ENCODE measurements around the gene CKM.

The CKM gene

GRCh38 chr19:45322744-45323281 is at the start of gene CKM:
CKM (minus strand) TSS chr19:45322875; CDS start chr19:45319713, 3,162 bp downstream.
- DNase-seq = no peak

GRCh38 chr19:45370410-45371204 is 47.9 kb upstream of the CKM start, which contains the start of gene ERCC2:
ERCC2 (minus strand) TSS chr19:45370573; CDS start chr19:45370540, 33 bp downstream.
- peak; percentile 99 for DNase-seq

DNA sequence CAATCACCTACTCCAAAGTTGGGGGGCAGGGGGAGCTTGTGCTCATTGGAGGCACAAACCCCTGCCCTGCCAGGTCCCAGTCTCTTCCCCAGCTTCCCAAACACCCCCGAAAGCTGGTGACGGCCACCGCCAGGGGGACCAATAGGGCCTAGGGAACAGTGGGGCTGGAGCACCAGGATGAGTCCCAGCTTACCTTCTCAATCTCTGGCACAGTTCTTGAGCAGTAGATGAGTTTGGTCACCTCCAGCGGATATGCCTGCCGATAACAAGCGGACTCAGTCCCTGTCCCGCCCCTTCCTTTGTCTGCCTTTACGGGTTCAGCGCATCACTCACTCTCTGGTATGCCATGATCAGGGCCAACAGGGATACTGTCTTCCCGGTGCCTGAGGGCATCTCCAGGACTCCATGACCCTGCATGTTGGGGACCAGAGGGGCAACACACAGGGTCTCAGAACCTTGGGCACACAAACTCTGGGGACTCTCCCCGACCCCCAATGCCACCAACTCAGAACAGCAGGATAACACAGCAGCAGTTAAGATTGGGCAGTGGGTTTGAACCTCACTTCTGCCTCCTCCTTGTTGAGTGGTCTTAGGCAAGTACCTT is 46.2 kb upstream of the CKM start:
- DNase-seq = no peak

DNA sequence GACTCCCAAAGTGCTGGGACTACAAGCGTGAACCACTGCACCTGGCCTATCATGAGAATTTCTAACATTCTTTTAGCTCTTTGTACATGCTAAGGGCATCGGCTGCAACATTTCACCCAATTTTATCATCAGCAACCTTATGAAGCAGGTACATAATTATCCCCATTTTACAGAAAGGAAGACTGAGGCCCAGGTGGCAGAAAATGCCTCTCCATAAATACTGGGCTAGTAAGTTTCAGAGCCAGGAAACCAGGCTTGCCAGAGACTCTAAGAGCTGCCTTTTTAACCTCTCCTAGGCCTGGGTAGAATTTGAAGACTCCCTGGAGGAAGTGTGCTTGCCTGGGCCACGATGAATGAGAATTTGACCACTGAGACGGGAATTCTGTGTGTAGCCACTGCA is 45.5 kb upstream of the CKM start:
- no peak for DNase-seq

GRCh38 chr19:45364696-45365095 is 42.0 kb upstream of the CKM start:
- DNase-seq = no peak

DNA sequence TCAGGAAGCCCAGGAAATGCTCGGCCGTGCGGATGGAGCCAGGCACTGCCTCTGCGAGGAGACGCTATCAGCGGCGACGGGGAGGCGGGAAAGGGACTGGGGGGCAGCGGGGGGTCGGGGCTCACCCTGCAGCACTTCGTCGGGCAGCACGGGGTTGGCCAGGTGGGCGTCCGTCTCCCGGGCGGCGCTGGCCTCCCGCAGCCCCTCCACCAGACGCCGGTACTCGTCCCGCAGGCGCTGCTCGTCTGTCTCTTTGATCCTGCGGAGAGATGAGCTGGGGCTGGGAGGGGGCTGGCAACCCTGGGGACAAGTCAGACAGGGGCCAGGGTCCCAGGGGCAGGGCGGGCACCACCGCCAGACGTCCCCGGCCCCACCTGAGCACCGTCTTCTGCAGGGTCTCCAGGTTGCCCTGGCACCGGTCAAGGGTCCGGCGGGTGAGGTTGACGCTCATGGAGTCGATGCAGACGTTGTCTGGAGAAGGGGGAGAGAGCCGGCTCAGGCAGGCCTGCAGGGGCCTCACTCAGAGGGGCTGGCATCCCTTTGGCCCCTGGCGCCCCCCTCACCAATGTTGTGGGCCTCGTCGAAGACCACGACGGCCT is 41.3 kb upstream of the CKM start:
- DNase-seq = no peak

DNA sequence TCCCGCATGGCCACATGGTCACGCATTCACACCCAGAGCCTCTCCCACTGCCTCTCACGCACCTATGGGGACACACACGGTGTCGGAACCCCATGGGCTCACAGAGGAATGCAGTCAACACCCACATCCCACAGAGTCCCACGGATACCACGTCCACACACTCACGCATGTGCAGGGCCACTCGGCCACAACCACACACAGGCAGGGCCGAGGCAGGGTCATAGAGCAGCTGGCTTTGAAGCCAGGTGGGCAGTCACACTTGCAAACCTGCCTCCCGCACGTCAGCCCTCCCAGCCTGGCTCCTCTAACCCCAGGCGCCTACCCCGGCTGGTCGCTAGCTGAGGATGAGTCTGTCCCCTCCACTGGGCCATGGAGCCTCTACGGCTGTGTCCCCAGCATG is 39.6 kb upstream of the CKM start:
- DNase-seq = no peak

DNA sequence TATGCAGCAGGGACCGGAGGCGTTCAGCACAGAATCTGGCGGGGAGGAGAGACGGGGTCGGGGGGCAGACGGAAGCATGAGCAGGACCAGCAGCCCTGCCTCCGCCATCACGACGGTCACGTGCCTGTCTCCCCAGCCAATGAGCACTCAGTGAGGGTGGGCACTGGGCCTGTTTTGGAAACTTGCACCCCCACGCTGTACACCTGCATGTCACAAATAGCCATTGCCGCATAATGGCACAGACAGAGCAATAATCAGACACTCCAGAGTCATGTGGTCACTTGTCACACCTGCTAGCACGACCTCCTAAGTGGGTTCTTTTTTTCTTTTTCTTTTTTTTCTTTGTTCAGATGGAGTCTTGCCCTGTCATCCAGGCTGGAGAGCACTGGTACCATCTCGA is 38.9 kb upstream of the CKM start:
- DNase-seq = no peak

- no peak for DNase-seq
Measured at GRCh38 chr19:45358213-45358792, 35.6 kb upstream of the CKM start.

DNA sequence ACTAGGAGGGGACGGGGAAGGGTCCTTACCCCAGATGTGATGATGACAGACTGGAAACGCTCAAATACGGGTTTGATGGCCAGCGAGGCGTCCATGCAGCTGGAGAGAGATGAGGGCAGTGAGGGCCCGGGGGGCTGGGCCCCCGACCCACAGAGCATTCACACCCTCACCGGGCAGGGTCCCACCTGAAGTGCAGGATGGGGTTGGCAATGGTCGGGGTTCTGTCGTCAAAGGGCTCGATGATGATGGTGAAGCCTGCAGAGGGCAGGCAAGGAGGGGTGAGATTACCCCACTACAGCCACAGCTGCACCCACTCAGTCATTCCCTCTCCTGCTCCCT is 34.7 kb upstream of the CKM start:
- no peak for DNase-seq

GRCh38 chr19:45356760-45357444 is 34.2 kb upstream of the CKM start:
- no peak for DNase-seq

- no peak for DNase-seq
Measured at GRCh38 chr19:45355910-45356309, 33.2 kb upstream of the CKM start.

DNA sequence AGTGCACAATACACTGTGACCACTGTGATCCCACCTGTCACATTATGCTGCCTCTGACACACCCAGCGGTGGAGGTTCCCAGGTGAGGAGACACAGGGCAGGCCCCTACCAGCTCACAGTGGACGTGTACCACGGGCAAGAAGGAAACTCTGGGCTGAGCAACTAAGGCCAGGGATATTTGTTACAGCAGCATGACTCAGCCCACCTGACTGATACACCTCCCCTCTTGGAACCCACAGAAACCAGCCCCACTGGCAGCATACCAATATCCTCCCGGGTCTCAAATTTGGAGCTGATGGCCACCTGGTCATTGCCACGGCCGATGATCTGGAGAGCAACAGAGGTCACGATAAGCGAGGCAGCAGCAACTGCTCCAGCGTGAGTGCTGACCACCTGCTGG is 32.7 kb upstream of the CKM start:
- DNase-seq = no peak

DNA sequence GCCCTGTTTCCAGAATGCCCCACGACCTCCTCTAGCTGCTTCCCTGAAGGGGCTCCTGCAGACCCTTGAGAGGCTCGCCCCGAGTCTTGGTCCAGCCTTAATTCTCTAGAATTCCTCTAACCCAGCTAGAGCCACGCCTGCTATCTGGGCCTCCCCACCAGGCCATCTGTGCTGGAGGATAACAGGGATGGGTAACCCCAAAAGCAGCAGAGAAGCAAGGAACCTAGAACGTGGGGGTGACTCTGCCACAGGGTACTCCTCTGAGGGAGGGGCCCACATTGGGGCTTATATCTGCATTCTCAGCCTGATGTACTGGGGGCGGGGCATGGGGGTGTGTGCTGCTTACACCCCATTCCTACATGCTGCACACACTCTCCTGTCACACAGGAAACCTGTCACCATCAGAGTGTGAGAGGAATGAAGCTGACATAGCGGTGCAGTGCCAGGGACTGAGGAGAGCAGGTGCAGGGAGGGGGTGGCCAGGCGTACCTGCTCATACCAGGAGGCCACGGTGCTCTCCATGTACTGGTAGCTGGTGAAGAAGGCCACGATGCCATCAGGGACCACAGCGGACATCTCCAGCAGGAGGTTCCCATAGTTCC is 31.7 kb upstream of the CKM start:
- no peak for DNase-seq

- no peak for DNase-seq
Measured at GRCh38 chr19:45352914-45353796, 30.5 kb upstream of the CKM start.

DNA sequence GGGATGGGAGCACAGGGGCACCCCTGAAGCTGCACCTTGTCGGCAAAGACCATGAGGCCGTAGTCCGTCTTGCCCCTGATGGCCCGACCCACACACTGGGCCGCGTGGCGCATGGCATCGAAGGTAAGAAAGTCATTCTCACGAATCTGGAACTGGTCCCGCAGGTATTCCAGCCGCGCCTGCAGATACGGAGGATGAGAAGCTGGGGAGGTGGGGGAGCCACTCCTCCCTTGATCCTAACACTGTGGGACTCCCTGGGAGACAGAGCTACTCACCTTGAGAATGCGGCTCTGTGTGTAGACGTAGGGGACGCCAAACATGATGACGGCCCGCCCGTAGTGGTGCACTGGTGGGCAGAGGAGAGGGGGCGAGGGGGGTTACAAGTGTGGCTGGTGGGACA is 29.8 kb upstream of the CKM start:
- DNase-seq = no peak

DNA sequence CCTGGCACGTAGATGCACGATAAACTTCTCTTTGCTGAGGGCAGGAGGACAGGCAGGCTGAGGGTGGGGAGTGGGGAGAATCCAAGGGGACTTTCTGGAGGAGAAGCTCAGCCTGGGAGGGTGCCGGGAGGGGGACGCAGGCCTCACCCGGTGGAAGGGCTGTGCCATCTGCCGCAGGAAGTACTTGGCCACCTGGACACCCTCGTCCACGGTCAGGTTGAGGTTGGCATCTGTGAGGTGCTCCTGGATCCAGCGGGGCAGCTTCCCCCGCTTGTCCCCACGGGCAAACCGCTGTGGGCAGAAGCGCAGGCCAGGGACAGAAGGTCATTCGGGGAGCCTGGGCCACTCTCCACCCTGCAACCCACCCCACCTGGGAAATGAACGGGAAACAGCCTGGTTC is 29.4 kb upstream of the CKM start:
- no peak for DNase-seq

GRCh38 chr19:45351401-45351952 is 28.8 kb upstream of the CKM start:
- DNase-seq = no peak

- DNase-seq = no peak
Measured at GRCh38 chr19:45350477-45351058, 27.9 kb upstream of the CKM start.

- no peak for DNase-seq
Measured at GRCh38 chr19:45349430-45349941, 26.8 kb upstream of the CKM start.

DNA sequence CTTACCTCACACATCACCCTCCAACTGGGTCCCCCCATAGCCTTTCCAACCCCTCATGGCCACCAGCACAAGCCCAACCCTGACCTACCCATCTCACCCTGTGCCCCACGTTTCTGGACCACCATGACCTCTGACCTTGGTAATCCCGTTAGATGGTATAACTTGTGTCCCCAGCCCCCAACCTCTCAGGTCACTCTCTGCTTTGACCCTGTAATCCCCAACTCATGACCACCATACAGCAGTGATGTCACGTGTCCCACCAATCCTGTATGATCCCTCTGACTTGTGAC is 26.4 kb upstream of the CKM start:
- DNase-seq = no peak

Measured in inflammatory macrophage treated with lipopolysaccharide for 4 hours (primary cell).